Measurements from ENCODE around the gene LGR6.
A peak's percentile ranks its signal among the peaks of the same experiment; 100 is the strongest.
"Not testable (repeated sequence)": the region's sequence is repeated elsewhere in the genome, so short reads cannot be mapped to it uniquely, and the experiment has no call there.

LGR6 gene

DNA sequence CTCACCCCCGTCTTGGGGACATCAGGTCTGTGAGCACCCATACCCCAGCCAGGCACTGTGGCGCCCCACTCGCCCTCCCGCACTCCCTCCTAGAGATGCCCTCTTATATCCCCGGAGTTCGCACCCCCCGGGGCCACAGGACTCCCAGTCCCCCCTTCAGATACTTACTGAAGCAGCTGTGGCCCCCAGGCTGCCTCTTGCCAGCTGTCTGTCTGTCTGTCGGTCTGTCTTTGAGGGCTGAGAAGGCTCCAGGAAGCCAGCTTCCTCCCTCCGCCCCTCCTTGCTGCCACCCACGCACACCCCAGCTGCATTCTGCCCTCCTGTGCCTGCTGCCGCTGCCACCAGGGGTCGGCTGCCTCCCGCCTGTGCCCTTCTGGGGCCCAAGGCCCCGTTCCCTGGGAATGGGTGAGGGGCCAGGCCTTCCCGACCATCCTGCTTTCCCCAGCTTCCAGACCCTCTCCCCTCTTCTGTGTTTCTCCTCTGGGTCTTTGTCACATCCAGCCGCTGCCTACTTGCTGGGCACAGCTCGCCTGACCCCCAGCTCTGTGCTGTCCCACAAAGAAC is 33.1 kb upstream of the LGR6 start, which contains the start of gene PTPN7:
PTPN7 (minus strand) TSS at position 226 of the 564 bp plus-strand sequence. CDS start 1,200 bp downstream, outside the sequence.
- peak in 4 of 5 experiments; percentile 69 to 89 (median 79) for DNase-seq

DNA sequence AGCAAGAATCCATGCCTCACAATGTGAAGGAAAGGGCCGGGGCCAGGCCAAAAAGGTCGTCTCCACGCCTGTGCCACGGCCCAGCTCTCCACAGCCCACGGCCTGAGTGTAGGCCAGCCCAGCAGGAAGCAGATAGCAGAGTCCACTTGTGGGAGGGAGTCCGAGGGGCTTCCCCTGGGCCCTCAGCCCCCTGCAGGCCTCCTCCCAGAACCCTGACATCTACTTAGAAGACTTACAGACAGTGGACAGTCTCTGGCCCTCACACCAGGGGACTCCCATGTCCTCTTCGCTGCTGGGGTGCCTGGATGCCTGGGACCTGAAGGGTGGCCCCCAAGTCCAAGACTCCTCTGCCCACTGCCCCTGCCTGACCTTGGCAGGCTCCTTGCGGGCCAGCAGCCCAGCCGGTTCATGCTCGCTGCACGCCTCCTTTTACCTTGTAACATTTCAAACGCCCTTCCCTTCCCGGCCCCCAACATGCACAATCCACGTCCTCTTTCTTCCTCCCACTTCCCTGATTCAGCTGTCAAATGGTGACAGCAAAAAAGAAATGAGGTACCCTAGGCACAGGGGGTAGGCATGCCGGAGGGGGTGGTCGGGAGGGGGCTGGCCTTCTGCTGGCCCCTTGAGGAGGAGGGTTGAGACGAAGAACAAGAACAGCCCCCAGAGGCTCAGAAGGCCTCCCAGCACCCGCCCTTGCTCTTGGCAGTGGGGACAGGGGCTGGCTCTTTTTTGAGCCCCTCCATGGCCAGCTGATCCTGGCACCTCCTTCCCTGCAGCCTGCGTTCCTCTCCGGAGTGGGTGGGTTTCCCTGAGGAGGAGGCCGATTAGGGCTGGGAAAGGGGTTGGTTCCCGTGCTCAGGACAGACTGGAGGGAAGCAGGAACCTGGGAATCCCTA is 32.2 kb upstream of the LGR6 start:
- DNase-seq, result no peak

- peak in 3 of 5 experiments; percentile 21 to 82 (median 49) for DNase-seq
Observed at GRCh38 chr1:202162047-202162417, 31.6 kb upstream of the LGR6 start.

DNA sequence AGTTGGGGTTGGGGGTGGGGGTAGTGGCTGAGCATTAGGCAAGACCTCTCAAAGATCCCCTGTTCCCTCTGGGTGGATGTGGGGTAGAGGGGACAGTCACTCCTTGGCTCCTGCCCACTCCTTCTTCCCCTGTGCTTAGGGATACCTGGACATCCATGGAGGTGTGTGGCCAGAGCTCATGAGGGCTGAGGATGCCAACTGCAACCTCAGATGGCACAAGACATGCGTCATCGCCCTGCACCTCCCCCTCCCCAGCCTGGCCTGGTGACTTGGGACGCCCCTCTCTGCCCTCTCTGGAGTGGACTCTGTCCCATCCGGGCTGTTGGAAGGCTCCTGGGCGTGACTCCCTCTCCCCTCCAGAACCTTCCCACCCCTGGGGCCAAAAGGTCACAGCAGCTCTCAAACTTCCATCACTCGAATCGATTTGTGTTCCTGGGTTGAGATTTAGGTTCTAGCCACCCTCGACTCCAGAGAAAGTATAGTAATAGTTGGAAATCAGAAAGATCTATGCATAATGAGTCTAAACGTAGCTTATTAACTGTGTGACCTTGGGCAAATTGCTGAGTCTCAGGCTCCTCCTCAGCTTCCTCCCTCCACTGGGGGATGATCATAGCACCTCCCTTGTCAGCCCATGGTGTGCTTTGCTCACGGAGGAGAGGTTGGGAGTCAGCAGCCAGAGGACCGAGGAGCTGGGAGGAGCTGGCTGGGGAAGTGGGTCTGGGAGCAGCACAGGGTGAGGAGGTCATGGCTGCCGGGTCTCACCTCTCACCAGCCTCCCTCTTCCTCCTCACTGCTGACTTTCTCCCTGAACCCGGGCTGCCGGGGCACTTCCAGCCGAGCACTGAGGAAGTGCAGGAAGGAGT is 30.9 kb upstream of the LGR6 start:
- peak in 1 of 5 experiments; percentile 66 for DNase-seq

GRCh38 chr1:202163281-202164270 is 30.0 kb upstream of the LGR6 start:
- peak in 1 of 5 experiments; percentile 38 for DNase-seq

GRCh38 chr1:202164271-202165037 is 29.1 kb upstream of the LGR6 start:
- peak; percentile 49 to 92 (median 74) for DNase-seq

GRCh38 chr1:202165267-202165941 is 28.2 kb upstream of the LGR6 start:
- peak in 3 of 5 experiments; percentile 24 to 69 (median 41) for DNase-seq

DNA sequence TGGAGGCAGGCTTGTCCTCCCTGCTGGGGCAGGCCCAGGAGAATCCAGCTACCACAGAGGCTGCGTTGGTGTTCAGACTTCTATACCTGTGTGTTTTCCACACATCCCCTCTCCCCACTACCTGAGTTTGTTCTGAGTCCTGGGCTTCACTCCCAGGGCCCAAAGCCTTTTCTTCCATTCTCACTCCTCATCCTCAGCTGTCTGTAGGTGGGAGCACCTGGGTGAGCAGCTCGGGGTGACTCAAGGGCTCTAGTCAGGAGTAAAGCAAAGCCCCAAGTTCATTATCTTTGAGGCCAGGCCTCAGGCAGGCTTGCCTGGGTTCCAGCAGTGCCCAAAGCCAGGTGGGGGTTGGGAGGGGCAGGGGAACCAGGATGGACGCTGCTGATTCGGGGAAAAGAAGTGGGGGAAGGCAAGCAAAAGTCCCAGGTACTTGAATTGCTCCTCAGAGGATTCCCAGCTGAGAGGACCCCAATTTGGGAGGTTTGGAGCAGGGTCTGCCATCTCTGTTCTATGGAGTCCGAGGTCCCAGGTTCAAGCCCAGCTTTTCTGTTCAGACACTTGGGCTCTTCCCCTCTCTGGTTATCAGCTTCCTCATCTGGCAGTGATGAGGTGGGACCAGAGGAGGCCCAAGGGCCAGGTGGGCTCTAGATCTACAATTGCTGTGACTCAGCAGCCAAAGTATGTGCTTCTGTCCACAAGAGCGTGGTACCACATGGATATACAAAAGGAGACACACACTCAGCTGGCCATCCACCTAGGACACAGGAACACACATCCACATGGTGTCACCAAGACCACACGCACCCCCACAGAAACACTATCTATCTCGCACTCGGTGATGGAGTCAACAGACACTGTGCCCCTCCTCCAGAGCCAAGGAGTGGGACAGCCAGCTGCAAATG is 27.4 kb upstream of the LGR6 start:
- no peak for DNase-seq

DNA sequence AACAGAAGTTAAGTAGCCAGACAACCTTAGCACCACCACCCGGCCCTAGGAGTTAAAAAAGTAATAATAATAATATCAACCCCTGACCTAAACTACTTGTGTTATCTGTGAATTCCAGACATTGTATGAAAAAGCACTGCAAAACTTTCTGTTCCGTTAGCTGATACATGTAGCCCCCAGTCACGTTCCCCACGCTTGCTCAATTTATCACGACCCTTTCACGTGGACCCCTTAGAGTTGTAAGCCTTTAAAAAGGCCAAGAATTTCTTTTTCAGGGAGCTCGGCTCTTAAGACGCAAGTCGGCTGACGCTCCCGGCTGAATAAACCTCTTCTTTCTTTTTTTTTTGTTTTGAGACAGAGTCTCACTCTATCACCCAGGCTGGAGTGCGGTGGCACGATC is 26.5 kb upstream of the LGR6 start:
- not testable (repeated sequence) for DNase-seq

DNA sequence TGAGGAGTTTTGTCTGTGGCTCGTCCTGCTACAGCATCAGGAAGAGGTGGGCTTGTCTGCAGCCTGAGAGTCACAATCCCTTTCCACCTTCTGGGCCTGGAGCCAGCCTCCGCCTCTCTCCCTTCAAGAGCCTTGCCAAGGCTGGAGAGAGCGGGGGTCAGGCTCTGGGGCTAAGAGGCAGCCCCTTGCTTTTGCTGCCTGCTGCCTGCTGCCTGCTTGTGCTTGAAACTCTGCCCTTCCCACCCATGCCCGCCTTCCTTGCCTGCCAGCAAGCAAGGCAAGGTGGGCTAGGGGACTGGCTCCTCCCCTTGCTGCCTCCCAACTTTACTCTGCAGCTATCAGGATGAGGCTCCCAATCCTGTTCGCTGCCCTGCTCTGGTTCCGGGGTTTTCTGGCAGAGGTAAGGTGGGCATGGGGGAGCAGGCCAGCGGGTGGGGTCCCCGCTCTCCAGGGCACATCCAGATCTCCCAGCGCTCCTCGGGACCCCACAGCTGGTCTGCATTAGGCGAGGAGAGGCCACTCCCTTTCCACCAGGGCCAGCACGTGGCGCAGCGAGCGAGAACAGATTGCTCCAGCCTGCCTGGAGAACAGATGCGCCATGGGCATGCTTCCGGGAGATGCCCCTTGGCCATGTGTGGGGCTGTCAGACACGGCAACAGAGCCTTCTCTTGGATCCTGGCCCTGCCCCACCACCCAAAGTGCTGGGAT is 25.7 kb upstream of the LGR6 start:
- no peak for DNase-seq

GRCh38 chr1:202168861-202169260 is 24.7 kb upstream of the LGR6 start:
- DNase-seq, result no peak

GRCh38 chr1:202170726-202171125 is 22.9 kb upstream of the LGR6 start:
- DNase-seq, result peak in 1 of 5 experiments; percentile 60

- no peak for DNase-seq
Observed at GRCh38 chr1:202171292-202172014, 22.1 kb upstream of the LGR6 start.

- DNase-seq, result peak in 1 of 5 experiments; percentile 33
Observed at GRCh38 chr1:202172015-202172355, 21.6 kb upstream of the LGR6 start.

DNA sequence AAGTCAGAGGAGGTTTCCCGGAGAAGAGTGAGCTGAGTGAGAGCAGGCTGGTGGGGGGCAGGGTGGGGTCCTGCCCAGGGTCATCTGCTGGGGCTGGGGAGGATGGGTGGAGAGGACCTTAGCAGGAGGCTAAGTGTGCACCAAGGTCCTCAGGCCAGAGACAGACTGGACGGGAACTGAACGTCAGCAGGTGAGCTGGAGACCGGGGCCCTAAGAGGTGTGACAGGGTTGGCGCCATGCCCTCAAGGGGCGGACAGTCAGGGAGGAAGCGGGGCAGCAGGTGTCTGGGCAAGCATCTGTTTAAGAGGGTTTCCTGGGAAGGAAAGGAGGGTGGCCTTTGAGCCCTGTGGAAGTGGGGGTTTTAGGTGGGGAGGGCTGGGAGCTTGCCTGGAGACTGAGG is 19.6 kb upstream of the LGR6 start:
- DNase-seq, result no peak

DNA sequence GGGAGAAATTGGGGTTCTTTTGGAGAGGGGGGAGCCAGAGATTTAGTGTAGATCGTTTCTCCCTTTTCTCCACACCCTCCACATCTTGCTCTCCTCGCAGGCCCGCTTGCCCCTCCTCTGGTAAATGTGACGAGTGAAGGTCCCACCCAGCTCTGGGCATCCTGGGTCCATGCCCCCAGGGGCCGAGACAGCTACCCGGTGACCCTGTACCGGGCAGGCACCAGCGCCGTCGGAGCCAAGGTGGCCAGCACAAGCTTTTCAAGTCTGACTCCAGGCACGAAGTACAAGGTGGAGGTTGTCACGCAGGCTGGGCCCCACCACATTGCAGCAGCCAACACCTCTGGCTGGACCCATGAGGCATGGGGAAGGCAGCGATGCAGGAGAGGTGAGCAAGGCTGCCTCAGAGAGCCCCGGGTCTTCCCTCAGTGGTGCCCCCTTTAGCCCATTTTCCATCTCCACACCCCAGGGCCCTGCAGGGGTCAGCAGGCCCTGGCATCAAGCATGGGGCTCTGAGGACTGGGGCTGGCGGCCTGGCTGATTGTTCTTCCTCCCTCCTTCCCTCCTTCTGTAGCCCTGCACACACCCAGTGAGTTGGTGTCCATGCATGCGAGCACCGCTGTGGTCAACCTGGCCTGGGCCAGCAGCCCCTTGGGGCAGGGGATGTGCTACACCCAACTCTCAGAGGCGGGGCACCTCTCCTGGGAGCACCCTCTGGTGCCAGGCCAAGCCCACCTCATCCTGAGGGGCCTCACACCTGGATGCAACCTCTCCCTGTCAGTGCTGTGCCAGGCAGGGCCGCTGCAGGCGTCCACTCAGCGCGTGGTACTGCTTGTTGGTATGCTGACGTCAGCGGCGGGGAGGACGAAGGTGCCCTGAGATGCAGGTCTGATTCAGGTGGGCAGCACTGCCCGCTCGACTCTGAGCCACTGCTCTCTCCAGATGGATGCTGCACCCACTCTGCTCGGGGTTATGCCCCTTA is 16.4 kb upstream of the LGR6 start:
- no peak for DNase-seq

Data from T-helper 2 cell (primary cell).